NK-92 (cell line): Measurements from ENCODE around the gene CDK5.

Experiments
- DNase-seq: peaks from one replicate; lab custom pipeline; 2025; ENCODE audit not compliant: unreplicated experiment; lab: John Stamatoyannopoulos, UW

The CDK5 gene

GRCh38 chr7:151074817-151075661 lies 17.3 kb upstream of the CDK5 start:
- no peak for DNase-seq

- no peak for DNase-seq
These were observed 16.3 kb upstream of the CDK5 start for GRCh38 chr7:151073990-151074389.

- no peak for DNase-seq
These were observed 13.6 kb upstream of the CDK5 start for GRCh38 chr7:151071032-151071866.

- no peak for DNase-seq
These were observed 12.9 kb upstream of the CDK5 start for GRCh38 chr7:151070574-151070960.

- DNase-seq: no peak
These were observed 12.3 kb upstream of the CDK5 start for GRCh38 chr7:151069841-151070573.

GRCh38 chr7:151068069-151068773 lies 10.5 kb upstream of the CDK5 start:
- no peak for DNase-seq

GRCh38 chr7:151066273-151066974 lies 8.7 kb upstream of the CDK5 start:
- DNase-seq: no peak

- no peak for DNase-seq
These were observed 7.8 kb upstream of the CDK5 start for GRCh38 chr7:151065516-151065915.

GRCh38 chr7:151064993-151065392 lies 7.3 kb upstream of the CDK5 start:
- DNase-seq: no peak

GRCh38 chr7:151064454-151064853 lies 6.8 kb upstream of the CDK5 start:
- no peak for DNase-seq

GRCh38 chr7:151063212-151063561 lies 5.5 kb upstream of the CDK5 start:
- no peak for DNase-seq

GRCh38 chr7:151062399-151063211 lies 4.9 kb upstream of the CDK5 start:
- no peak for DNase-seq

- DNase-seq: no peak
These were observed 4.4 kb upstream of the CDK5 start for GRCh38 chr7:151062111-151062398.

- DNase-seq: no peak
These were observed 3.8 kb upstream of the CDK5 start for GRCh38 chr7:151061213-151062110.

- DNase-seq: no peak
These were observed 2.9 kb upstream of the CDK5 start for GRCh38 chr7:151060416-151061212.

- no peak for DNase-seq
These were observed 2.4 kb upstream of the CDK5 start for GRCh38 chr7:151060113-151060415.

- no peak for DNase-seq
These were observed 1.8 kb upstream of the CDK5 start, which contains the start of gene SLC4A2 for GRCh38 chr7:151059367-151060112. TSS of gene SLC4A2 (plus strand) at chr7:151059589. CDS start at chr7:151061988, 2,399 bp downstream.
